Ascending aorta (tissue), 2 donors: ENCODE measurements around the gene RASL11B. TPM values are rescaled to one million over a fixed set of nuclear protein-coding genes. Genes with fewer than 3 reads are reported as not detected.

Experiments
- DNase-seq, 2 donors: peaks; one replicate each; pipeline ENCODE4 v3.0.0-alpha.2; 2019; ENCODE audit warnings: low spot score in 2 of 2
- H3K27ac ChIP-seq, 2 donors: fragments of 200-600 bp; sonication (generic); one replicate each; pipeline ENCODE4 v1.5.1; 2016 to 2017; ENCODE audit warnings: mild to moderate bottlenecking in 1 of 2
- H3K27me3 ChIP-seq: fragments of 200-600 bp; sonication (generic); one replicate; pipeline ENCODE4 v1.5.1; 2017
- H3K36me3 ChIP-seq, 2 donors: fragments of 200-600 bp; sonication (generic); one replicate each; pipeline ENCODE4 v1.5.1; 2016
- H3K4me1 ChIP-seq, 2 donors: fragments of 200-600 bp; sonication (generic); one replicate each; pipeline ENCODE4 v1.5.1; 2016 to 2017; ENCODE audit warnings: mild to moderate bottlenecking in 1 of 2
- H3K4me3 ChIP-seq, 2 donors: fragments of 200-600 bp; sonication (generic); one replicate each; pipeline ENCODE4 v1.5.1; 2016 to 2017; ENCODE audit warnings: mild to moderate bottlenecking in 1 of 2
- H3K9me3 ChIP-seq, 2 donors: fragments of 200-600 bp; sonication (generic); one replicate each; pipeline ENCODE4 v1.5.1; 2016
- intact Hi-C: fragments of 100-400 bp; cut with DNase I; formaldehyde crosslinking; loops from one replicate; pipeline ENCODE4 v1.15.1; 2023
- total RNA-seq: library from RNA; depleted of rRNA; stranded (reverse); fragments of >200 nt; gene quantifications from one replicate; pipeline ENCODE4 v1.1.0, GENCODE V29; 2016
- TF ChIP-seq, protein P1 (sequence below), 3 experiments: fragments of 200-600 bp in 2 of 3; fragments of 450-650 bp in 1 of 3; sonication (generic) in 2 of 3; IDR thresholded peaks; one replicate each; pipeline ENCODE4 v1.5.1; 2016 to 2019; ENCODE audit warnings: antibody characterized with exemption in 3 of 3, mild to moderate bottlenecking in 1 of 3, moderate library complexity in 1 of 3

Gene RASL11B
- total RNA-seq, 1 donor from 2014 or later, result not detected

DNA sequence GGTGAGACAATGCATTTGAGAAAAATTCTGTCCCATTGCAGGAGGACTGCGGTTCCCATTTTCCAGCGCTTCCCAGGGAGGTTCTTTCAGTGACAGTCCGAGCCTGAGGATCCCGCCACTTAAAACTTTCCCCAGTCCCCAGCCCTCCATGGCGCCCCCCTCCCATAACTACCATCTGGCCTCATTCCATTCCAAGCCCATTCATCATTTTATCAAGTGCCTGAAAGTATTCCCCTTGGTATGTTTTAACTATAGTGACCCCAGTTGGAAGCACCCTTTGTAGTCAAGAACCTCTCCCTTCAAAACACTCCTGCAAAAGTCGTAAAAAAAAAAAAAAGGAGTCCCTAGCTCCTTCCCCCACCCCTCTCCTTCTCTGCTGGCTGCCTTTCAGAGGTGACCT lies 1.2 kb downstream of the RASL11B start:
- intact Hi-C loops, result loop anchor here (5.0 to 10.0 kb wide), 4 partner anchors 151 to 1021 kb away; partner anchors contain the start of genes DCUN1D4 and SGCB
- Histone ChIP-seq H3K9me3 (no peaks in the 10 kb centered on the region), H3K27me3 (no peaks in the 10 kb centered on the region), H3K27ac (peak overlapping the region; percentile 68 to 79), H3K36me3 (peaks cover 0 to 8% of the 10 kb centered on the region in 2 donors), H3K4me3 (peak overlapping the region; percentile 72 to 80), H3K4me1 (peaks cover 0 to 19% of the 10 kb centered on the region in 2 donors)
- no peak for DNase-seq
- TF ChIP-seq, protein P1, sequence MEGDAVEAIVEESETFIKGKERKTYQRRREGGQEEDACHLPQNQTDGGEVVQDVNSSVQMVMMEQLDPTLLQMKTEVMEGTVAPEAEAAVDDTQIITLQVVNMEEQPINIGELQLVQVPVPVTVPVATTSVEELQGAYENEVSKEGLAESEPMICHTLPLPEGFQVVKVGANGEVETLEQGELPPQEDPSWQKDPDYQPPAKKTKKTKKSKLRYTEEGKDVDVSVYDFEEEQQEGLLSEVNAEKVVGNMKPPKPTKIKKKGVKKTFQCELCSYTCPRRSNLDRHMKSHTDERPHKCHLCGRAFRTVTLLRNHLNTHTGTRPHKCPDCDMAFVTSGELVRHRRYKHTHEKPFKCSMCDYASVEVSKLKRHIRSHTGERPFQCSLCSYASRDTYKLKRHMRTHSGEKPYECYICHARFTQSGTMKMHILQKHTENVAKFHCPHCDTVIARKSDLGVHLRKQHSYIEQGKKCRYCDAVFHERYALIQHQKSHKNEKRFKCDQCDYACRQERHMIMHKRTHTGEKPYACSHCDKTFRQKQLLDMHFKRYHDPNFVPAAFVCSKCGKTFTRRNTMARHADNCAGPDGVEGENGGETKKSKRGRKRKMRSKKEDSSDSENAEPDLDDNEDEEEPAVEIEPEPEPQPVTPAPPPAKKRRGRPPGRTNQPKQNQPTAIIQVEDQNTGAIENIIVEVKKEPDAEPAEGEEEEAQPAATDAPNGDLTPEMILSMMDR (IDR thresholded peaks at IDR 0.05), result no peak

DNA sequence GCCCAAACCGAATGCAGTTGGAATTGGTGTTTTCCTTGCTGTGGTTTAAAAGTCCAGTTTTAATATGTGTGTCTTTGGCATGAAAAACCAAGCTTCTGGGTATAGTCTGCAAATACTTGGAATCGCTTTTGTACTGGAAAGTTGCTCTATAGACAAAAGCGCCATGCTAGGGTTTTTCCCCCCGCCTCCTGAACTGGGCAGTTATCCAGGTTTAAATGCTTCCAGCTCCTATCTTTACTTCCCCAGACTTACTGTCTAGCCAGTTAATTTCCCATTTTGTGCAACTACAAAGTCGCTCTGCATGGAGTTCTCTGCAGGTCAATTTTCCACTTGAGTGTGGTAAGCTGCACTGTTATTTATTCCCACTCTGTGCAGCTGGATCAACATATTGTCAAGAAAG lies 2.7 kb downstream of the RASL11B start:
- intact Hi-C loops, result loop anchor here (5.0 to 10.0 kb wide), 6 partner anchors 118 to 1022 kb away; partner anchors contain the start of genes DCUN1D4, SGCB and USP46
- Histone ChIP-seq H3K4me3 (peak overlapping the region in 1 of 2 donors; percentile 45), H3K4me1 (peaks cover 0 to 34% of the 10 kb centered on the region in 2 donors), H3K27me3 (no peaks in the 10 kb centered on the region), H3K9me3 (no peaks in the 10 kb centered on the region), H3K36me3 (peaks cover 0 to 8% of the 10 kb centered on the region in 2 donors), H3K27ac (peak overlapping the region; percentile 68 to 79)
- DNase-seq, result no peak
- TF ChIP-seq, protein P1 (IDR thresholded peaks at IDR 0.05), result no peak

DNA sequence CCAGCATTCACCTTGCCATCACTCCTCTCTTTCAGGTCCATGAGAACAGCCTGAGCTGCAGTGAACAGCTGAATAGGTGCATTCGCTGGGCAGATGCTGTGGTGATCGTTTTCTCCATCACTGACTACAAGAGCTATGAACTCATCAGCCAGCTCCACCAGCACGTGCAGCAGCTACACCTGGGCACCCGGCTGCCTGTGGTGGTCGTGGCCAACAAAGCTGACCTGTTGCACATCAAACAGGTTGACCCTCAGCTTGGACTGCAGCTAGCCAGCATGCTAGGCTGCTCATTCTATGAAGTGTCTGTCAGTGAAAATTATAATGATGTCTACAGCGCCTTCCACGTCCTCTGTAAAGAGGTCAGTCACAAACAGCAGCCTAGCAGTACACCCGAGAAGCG lies 3.2 kb downstream of the RASL11B start:
- intact Hi-C loops, result loop anchor here (5.0 to 10.0 kb wide), 3 partner anchors 117 to 830 kb away; partner anchors contain the start of genes SGCB and USP46
- Histone ChIP-seq H3K27me3 (no peaks in the 10 kb centered on the region), H3K4me3 (peak overlapping the region in 1 of 2 donors; percentile 45), H3K9me3 (no peaks in the 10 kb centered on the region), H3K36me3 (peaks cover 0 to 8% of the 10 kb centered on the region in 2 donors), H3K4me1 (peaks cover 0 to 35% of the 10 kb centered on the region in 2 donors), H3K27ac (peak overlapping the region; percentile 68 to 79)
- TF ChIP-seq, protein P1 (IDR thresholded peaks at IDR 0.05), result no peak
- no peak for DNase-seq

DNA sequence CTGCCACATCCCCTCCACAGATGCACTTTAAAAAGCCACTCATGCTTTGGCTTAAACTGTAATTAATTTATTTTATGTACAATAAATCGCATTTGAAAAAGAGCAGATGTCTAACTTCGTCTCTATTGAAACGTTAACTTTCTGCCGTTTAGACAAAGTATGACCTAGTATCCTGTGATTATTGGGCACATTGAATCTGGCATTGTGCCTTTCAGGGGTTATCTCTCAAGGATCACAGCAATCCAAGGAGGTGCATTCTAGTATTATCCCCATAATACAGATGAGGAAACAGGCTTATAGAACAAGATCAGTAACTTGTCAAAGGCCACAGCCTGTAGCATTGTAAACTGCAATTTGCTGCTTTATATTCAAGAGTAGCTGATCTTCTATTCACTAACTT lies 4.6 kb downstream of the RASL11B start:
- Histone ChIP-seq H3K4me1 (peaks cover 0 to 31% of the 10 kb centered on the region in 2 donors), H3K9me3 (no peaks in the 10 kb centered on the region), H3K36me3 (peaks cover 0 to 8% of the 10 kb centered on the region in 2 donors), H3K4me3 (no peak overlapping the region), H3K27ac (peak overlapping the region; percentile 67 to 79), H3K27me3 (no peaks in the 10 kb centered on the region)
- DNase-seq, result no peak
- intact Hi-C loops, result loop anchor here (5.0 to 10.0 kb wide), 3 partner anchors 116 to 832 kb away; partner anchors contain the start of genes SGCB and USP46
- TF ChIP-seq, protein P1 (IDR thresholded peaks at IDR 0.05), result no peak

DNA sequence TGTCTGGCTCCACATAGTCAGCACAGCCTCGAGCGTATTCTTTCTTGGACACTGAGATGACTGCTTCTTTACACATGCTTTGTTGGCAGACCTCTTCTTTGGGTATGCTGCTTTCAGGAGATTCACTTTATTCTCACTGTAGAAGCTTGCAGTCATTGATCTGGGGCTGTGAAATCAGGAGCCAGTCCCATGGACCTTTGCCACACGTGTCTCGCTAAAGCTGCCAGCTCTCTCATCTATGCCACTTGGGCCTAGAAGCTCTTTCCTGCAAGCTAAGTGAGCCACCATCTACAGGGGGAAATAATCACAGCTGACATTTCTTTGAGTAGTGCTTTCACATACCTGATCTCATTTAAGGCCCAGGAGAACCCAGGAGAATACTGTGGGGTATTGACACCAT lies 5.0 kb downstream of the RASL11B start:
- Histone ChIP-seq H3K4me1 (peaks cover 0 to 31% of the 10 kb centered on the region in 2 donors), H3K4me3 (no peak overlapping the region), H3K27ac (peak overlapping the region; percentile 67 to 79), H3K9me3 (no peaks in the 10 kb centered on the region), H3K27me3 (no peaks in the 10 kb centered on the region), H3K36me3 (peaks cover 0 to 8% of the 10 kb centered on the region in 2 donors)
- TF ChIP-seq, protein P1 (IDR thresholded peaks at IDR 0.05), result no peak
- intact Hi-C loops, result loop anchor here (5.0 to 10.0 kb wide), 3 partner anchors 115 to 832 kb away; partner anchors contain the start of genes SGCB and USP46
- no peak for DNase-seq
